ENCODE measurements around the gene PROM1. TPM values are rescaled to one million over a fixed set of nuclear protein-coding genes. Genes with fewer than 3 reads are reported as not detected.

Gene PROM1
- polyA plus RNA-seq, 4 donors: 0.45 to 32.9 (median 4.8) TPM

DNA sequence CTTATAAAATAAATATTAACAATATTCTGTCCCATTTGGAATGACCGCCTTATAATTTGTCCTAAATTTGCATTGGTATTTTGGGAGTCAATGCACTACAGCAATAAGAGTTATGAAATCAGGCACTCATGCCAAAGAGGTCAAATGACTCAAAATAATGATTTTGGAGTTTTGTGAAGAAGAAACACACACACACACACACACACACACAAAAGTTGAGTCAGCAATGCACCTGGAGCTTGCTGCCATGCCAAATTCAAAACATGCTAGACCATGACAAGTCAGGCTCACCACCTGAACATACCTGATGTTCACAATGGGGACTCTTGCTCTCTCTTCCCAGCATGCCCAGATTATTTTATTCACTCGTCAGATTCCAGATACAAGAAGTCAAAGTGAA lies 56.7 kb downstream of the PROM1 start:
- H3K4me1 ChIP-seq (ENCODE audit: control insufficient read depth in 3 of 3, insufficient read depth in 2 of 3, low read depth in 1 of 3, low read length in 2 of 3): no peaks in the 10 kb centered on the region
- no peak for FAIRE-seq
- 81 to 85% (median 84%) methylated on average over 2 of the region's 2 CpGs for WGBS, 3 donors
- no peak overlapping the region for H3K4me3 ChIP-seq (ENCODE audit: low read depth in 1 of 3, low read length in 3 of 3)
- no peak for DNase-seq
- peaks cover 0 to 8% (median 0%) of the 10 kb centered on the region in 3 donors for H3K36me3 ChIP-seq (ENCODE audit: control insufficient read depth in 3 of 3, insufficient read depth in 2 of 3, low read depth in 1 of 3, low read length in 3 of 3)
- H3K27me3 ChIP-seq (ENCODE audit: control insufficient read depth in 3 of 3, insufficient read depth in 3 of 3, low read length in 3 of 3): no peaks in the 10 kb centered on the region
- no peaks in the 10 kb centered on the region for H3K9me3 ChIP-seq (ENCODE audit: control insufficient read depth in 2 of 2, insufficient read depth in 1 of 2, low read depth in 1 of 2, low read length in 1 of 2)
- no peak overlapping the region for H3K27ac ChIP-seq (ENCODE audit: low read depth in 1 of 3, low read length in 2 of 3)

DNA sequence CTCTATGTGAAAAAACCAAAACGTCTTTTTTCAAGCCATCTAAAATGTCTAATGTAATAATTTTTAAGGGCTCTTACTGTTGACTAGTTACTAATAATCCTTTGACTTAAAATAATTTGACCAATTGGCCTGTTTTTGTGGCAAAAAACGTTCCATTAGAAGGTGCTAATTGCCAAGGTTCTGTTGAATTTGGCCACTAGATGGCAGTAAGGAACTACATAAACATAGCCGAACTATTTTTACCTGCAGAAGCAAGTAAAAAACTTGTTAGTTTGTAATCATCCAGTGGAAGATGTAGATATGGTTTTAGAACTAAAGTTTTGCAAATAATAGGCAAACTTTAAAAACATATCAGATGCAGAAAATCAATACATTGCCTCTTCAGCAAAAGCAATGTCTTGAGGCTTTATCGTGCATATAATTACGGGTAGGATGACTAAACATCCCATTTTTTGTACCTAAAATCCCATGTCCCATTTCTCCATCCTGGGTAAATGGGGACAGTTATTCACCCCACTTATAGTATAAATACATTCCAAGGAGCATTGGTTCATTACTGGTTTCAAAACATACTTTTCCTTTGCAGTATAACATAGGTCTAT lies 57.6 kb downstream of the PROM1 start:
- Histone ChIP-seq H3K27ac (ENCODE audit: low read depth in 1 of 3, low read length in 2 of 3) (no peak overlapping the region), H3K4me3 (ENCODE audit: low read depth in 1 of 3, low read length in 3 of 3) (no peak overlapping the region), H3K36me3 (ENCODE audit: control insufficient read depth in 3 of 3, insufficient read depth in 2 of 3, low read depth in 1 of 3, low read length in 3 of 3) (peaks cover 0 to 11% (median 0%) of the 10 kb centered on the region in 3 donors), H3K9me3 (ENCODE audit: control insufficient read depth in 2 of 2, insufficient read depth in 1 of 2, low read depth in 1 of 2, low read length in 1 of 2) (no peaks in the 10 kb centered on the region), H3K27me3 (ENCODE audit: control insufficient read depth in 3 of 3, insufficient read depth in 3 of 3, low read length in 3 of 3) (no peaks in the 10 kb centered on the region), H3K4me1 (ENCODE audit: control insufficient read depth in 3 of 3, insufficient read depth in 2 of 3, low read depth in 1 of 3, low read length in 2 of 3) (no peaks in the 10 kb centered on the region)
- FAIRE-seq (peak; percentile 41), DNase-seq (peak; percentile 50 to 69)
- 36 to 40% (median 39%) methylated on average over 5 of the region's 5 CpGs for WGBS, 3 donors

DNA sequence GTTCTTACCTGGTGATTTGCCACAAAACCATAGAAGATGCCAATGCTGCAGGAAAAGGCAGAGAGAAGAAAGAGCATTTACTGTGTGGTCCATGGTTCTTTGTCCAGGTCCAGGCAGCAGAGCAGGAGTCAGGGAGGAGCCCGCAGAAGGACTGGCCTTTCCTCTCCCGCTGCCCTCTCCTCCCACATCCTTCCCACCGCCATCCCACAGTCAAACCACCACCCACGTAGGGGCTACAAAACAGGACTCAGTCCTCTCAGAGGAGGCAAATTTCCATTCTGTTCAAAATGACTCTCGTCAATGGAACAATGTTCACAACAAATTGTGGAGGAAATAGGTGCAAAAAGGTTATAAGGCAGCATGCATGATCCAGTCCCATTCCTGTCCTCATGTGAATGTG lies 58.6 kb downstream of the PROM1 start:
- Histone ChIP-seq H3K9me3 (ENCODE audit: control insufficient read depth in 2 of 2, insufficient read depth in 1 of 2, low read depth in 1 of 2, low read length in 1 of 2) (no peaks in the 10 kb centered on the region), H3K27ac (ENCODE audit: low read depth in 1 of 3, low read length in 2 of 3) (no peak overlapping the region), H3K27me3 (ENCODE audit: control insufficient read depth in 3 of 3, insufficient read depth in 3 of 3, low read length in 3 of 3) (no peaks in the 10 kb centered on the region), H3K4me3 (ENCODE audit: low read depth in 1 of 3, low read length in 3 of 3) (no peak overlapping the region), H3K4me1 (ENCODE audit: control insufficient read depth in 3 of 3, insufficient read depth in 2 of 3, low read depth in 1 of 3, low read length in 2 of 3) (no peaks in the 10 kb centered on the region), H3K36me3 (ENCODE audit: control insufficient read depth in 3 of 3, insufficient read depth in 2 of 3, low read depth in 1 of 3, low read length in 3 of 3) (peaks cover 0 to 11% (median 0%) of the 10 kb centered on the region in 3 donors)
- DNase-seq (no peak), FAIRE-seq (no peak)
- WGBS, 3 donors: 83 to 89% (median 84%) methylated on average over 5 of the region's 5 CpGs

DNA sequence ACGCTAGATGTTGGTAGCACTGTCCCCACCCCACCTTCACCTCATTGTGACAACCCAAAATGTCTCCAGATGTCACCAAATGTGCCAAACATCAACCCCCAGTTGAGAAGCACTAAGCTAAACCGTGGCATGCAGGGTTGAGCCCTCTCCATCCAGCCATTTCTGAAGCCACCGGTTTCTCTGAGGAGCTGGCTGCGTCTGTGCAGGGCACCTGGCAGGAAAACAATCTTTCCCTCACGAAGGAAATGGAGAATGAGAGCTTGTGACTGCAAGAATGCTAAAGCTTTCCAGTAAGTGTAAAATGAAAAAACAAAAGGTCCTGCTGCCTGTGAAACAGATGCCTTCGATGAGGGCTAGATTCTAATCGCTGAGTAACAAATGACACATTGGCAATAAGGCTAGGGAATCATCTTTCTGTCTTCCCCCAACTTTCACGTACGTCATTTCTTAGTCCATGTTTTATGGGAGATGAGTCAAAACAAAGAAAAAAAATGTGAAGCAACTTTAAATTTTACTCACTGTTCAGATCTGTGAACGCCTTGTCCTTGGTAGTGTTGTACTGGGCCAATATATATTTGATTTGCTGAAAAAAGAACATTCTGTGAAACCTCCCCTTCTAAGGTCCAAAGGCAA lies 59.9 kb downstream of the PROM1 start:
- no peak overlapping the region for H3K4me3 ChIP-seq (ENCODE audit: low read depth in 1 of 3, low read length in 3 of 3)
- no peaks in the 10 kb centered on the region for H3K4me1 ChIP-seq (ENCODE audit: control insufficient read depth in 3 of 3, insufficient read depth in 2 of 3, low read depth in 1 of 3, low read length in 2 of 3)
- peaks cover 0 to 11% (median 0%) of the 10 kb centered on the region in 3 donors for H3K36me3 ChIP-seq (ENCODE audit: control insufficient read depth in 3 of 3, insufficient read depth in 2 of 3, low read depth in 1 of 3, low read length in 3 of 3)
- DNase-seq (no peak), FAIRE-seq (no peak)
- H3K9me3 ChIP-seq (ENCODE audit: control insufficient read depth in 2 of 2, insufficient read depth in 1 of 2, low read depth in 1 of 2, low read length in 1 of 2): no peaks in the 10 kb centered on the region
- no peaks in the 10 kb centered on the region for H3K27me3 ChIP-seq (ENCODE audit: control insufficient read depth in 3 of 3, insufficient read depth in 3 of 3, low read length in 3 of 3)
- no peak overlapping the region for H3K27ac ChIP-seq (ENCODE audit: low read depth in 1 of 3, low read length in 2 of 3)
- 67 to 73% (median 68%) methylated on average over 10 of the region's 10 CpGs for WGBS, 3 donors

DNA sequence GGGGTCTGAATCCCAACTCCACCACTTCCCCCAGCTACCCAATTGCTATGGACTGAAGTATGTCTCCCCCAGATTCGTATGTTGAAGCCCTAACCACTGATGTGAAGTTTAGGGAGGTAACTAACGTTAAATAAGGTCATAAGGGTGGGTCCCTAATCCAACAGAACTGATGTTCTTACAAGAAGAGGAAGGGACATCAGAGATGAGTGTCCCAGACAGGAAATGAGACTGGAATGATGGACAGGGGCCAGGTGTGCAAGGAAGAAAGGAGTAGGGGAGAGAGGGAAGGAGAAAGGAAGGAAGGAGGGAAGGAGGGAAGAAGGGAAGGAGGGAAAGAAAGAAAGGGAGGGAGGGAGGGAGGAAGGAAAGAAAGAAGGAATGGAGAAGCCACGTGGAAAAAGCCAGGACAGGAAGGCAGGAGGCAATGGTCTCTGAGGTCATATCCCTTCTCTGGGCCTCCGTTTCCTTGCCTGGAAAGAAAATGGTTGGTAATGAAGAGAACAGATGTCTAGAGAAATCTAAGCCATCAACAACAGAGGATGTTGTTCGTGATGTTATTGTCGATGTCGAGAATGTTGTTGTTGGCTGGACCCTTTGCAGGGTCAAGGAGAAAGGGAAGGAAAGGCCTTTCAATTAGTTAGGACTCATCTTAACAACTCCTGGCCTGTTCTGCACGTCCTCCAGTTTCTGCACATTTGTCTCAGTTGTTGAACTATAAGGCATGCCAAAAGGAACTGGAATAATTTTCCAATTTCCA lies 61.8 kb downstream of the PROM1 start:
- 64 to 67% (median 67%) methylated on average over 8 of the region's 8 CpGs for WGBS, 3 donors
- FAIRE-seq: no peak
- Histone ChIP-seq H3K4me1 (ENCODE audit: control insufficient read depth in 3 of 3, insufficient read depth in 2 of 3, low read depth in 1 of 3, low read length in 2 of 3) (no peaks in the 10 kb centered on the region), H3K36me3 (ENCODE audit: control insufficient read depth in 3 of 3, insufficient read depth in 2 of 3, low read depth in 1 of 3, low read length in 3 of 3) (peaks cover 0 to 13% (median 0%) of the 10 kb centered on the region in 3 donors), H3K27me3 (ENCODE audit: control insufficient read depth in 3 of 3, insufficient read depth in 3 of 3, low read length in 3 of 3) (no peaks in the 10 kb centered on the region), H3K9me3 (ENCODE audit: control insufficient read depth in 2 of 2, insufficient read depth in 1 of 2, low read depth in 1 of 2, low read length in 1 of 2) (no peaks in the 10 kb centered on the region), H3K4me3 (ENCODE audit: low read depth in 1 of 3, low read length in 3 of 3) (no peak overlapping the region), H3K27ac (ENCODE audit: low read depth in 1 of 3, low read length in 2 of 3) (no peak overlapping the region)
- no peak for DNase-seq

DNA sequence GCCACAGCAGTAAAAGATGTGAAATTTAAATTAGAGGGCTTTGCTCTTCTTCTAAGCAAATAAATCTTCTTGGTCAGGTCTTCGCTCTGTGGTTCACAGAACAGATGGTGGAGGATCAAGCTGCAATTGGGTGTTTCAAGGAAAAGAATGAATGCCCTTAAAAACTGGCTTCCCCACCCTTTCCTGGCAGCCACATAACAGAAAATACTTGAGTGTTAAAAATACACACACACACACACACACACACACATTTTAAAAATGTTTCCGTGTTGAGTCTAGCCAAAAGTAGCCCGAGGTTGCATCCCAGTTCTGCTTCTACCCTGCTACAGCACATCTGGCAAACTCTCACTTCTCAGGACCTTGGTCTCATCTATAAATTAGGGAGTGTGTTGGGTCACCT lies 64.2 kb downstream of the PROM1 start:
- no peaks in the 10 kb centered on the region for H3K4me1 ChIP-seq (ENCODE audit: control insufficient read depth in 3 of 3, insufficient read depth in 2 of 3, low read depth in 1 of 3, low read length in 2 of 3)
- 33 to 53% (median 52%) methylated on average over 3 of the region's 3 CpGs for WGBS, 3 donors
- H3K36me3 ChIP-seq (ENCODE audit: control insufficient read depth in 3 of 3, insufficient read depth in 2 of 3, low read depth in 1 of 3, low read length in 3 of 3): peaks cover 0 to 13% (median 0%) of the 10 kb centered on the region in 3 donors
- no peak overlapping the region for H3K4me3 ChIP-seq (ENCODE audit: low read depth in 1 of 3, low read length in 3 of 3)
- DNase-seq (no peak), FAIRE-seq (no peak)
- H3K9me3 ChIP-seq (ENCODE audit: control insufficient read depth in 2 of 2, insufficient read depth in 1 of 2, low read depth in 1 of 2, low read length in 1 of 2): no peaks in the 10 kb centered on the region
- no peak overlapping the region for H3K27ac ChIP-seq (ENCODE audit: low read depth in 1 of 3, low read length in 2 of 3)
- H3K27me3 ChIP-seq (ENCODE audit: control insufficient read depth in 3 of 3, insufficient read depth in 3 of 3, low read length in 3 of 3): no peaks in the 10 kb centered on the region

DNA sequence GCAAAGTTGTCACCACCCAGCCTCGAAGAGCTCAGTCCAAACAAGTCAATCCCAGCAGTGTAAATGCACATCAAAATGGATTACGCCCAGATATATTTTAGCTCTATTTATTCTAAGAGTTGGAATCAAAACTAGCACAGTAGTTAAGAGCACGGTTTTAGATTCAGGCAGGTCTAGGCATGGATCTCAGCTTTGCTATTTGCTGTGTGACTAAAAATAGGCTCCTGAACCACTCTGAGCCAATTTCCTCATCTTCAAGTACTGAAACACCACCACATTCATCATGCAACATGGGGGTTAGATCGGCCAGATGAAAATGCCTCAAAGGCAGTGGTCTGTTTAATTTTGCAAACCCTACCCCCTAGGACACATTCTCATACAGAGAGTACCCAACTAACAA lies 65.0 kb downstream of the PROM1 start:
- H3K4me3 ChIP-seq (ENCODE audit: low read depth in 1 of 3, low read length in 3 of 3): no peak overlapping the region
- DNase-seq (no peak), FAIRE-seq (no peak)
- H3K36me3 ChIP-seq (ENCODE audit: control insufficient read depth in 3 of 3, insufficient read depth in 2 of 3, low read depth in 1 of 3, low read length in 3 of 3): peaks cover 0 to 13% (median 0%) of the 10 kb centered on the region in 3 donors
- 78 to 82% (median 80%) methylated on average over 4 of the region's 4 CpGs for WGBS, 3 donors
- H3K4me1 ChIP-seq (ENCODE audit: control insufficient read depth in 3 of 3, insufficient read depth in 2 of 3, low read depth in 1 of 3, low read length in 2 of 3): no peaks in the 10 kb centered on the region
- H3K27ac ChIP-seq (ENCODE audit: low read depth in 1 of 3, low read length in 2 of 3): no peak overlapping the region
- no peaks in the 10 kb centered on the region for H3K9me3 ChIP-seq (ENCODE audit: control insufficient read depth in 2 of 2, insufficient read depth in 1 of 2, low read depth in 1 of 2, low read length in 1 of 2)
- no peaks in the 10 kb centered on the region for H3K27me3 ChIP-seq (ENCODE audit: control insufficient read depth in 3 of 3, insufficient read depth in 3 of 3, low read length in 3 of 3)

DNA sequence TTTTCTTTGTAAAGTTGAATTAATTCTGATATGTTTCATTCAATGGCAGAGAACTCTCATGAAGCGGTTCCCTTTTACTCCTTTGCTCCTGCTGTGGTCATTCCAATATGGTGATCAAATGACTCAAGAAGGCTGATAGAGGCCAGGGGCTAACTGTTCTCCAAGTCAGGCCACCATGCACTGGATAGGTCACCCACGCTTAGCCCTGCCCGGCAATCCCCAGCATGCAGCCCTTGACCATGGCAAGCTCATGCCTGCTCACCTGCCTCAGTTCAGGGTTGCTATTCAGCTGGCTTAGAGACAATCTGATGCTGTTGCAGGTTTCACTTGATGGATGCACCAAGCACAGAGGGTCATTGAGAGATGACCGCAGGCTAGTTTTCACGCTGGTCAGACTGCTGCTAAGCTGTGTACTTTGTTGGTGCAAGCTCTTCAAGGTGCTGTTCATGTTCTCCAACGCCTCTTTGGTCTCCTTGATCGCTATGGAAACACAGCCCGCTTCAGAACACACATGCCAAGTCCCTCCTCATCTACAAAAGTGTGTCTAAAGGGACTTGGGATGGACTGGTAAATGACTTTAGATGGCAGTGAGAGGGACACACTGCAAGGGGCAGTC lies 65.7 kb downstream of the PROM1 start:
- WGBS, 3 donors: 84 to 89% (median 88%) methylated on average over 8 of the region's 8 CpGs
- FAIRE-seq (no peak), DNase-seq (no peak)
- Histone ChIP-seq H3K27ac (ENCODE audit: low read depth in 1 of 3, low read length in 2 of 3) (no peak overlapping the region), H3K4me3 (ENCODE audit: low read depth in 1 of 3, low read length in 3 of 3) (no peak overlapping the region), H3K9me3 (ENCODE audit: control insufficient read depth in 2 of 2, insufficient read depth in 1 of 2, low read depth in 1 of 2, low read length in 1 of 2) (no peaks in the 10 kb centered on the region), H3K27me3 (ENCODE audit: control insufficient read depth in 3 of 3, insufficient read depth in 3 of 3, low read length in 3 of 3) (no peaks in the 10 kb centered on the region), H3K36me3 (ENCODE audit: control insufficient read depth in 3 of 3, insufficient read depth in 2 of 3, low read depth in 1 of 3, low read length in 3 of 3) (peaks cover 0 to 7% (median 0%) of the 10 kb centered on the region in 3 donors), H3K4me1 (ENCODE audit: control insufficient read depth in 3 of 3, insufficient read depth in 2 of 3, low read depth in 1 of 3, low read length in 2 of 3) (no peaks in the 10 kb centered on the region)

Measured in small intestine (tissue), 7 donors.